LNCaP clone FGC (cell line): ENCODE data around the gene GRIK4.
"Not testable (repeated sequence)": the region's sequence is repeated elsewhere in the genome, so short reads cannot be mapped to it uniquely, and the experiment has no call there.

ENCODE experiments used
- DNase-seq: peaks from one replicate; pipeline ENCODE4 v3.0.0-alpha.2; 2011; ENCODE audit warnings: low read depth
- H3K4me3 ChIP-seq: 2 replicates; pipeline ENCODE4 v1.5.1; 2011; ENCODE audit warnings: mild to moderate bottlenecking, low read depth, low read length, control low read depth
- TF ChIP-seq, protein P1 (sequence below): IDR thresholded peaks from 2 replicates; pipeline ENCODE4 v1.5.1; 2012; ENCODE audit warnings: mild to moderate bottlenecking; ENCODE audit not compliant: control insufficient read depth, insufficient read depth; ENCODE audit errors: extremely low read depth

The GRIK4 gene

DNA sequence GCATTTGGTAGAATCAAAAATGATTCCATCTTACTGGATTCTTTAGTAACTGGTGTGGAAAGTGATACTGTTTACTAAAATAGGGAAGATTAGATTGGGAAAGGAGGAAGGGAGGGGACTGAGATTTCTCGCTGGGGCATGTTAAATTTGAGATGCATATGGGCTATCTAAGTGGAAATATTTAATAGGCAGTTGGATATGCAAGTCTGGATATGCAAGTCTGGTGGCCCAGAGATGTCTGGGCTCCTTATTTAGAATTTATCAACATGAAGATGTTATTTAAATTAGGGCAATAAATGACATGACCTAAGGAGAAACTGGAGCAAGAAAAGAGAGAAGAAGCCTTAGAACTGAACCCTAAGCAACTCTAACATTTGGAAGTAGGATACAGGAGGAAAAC is 495.4 kb downstream of the GRIK4 start:
- TF ChIP-seq, protein P1, sequence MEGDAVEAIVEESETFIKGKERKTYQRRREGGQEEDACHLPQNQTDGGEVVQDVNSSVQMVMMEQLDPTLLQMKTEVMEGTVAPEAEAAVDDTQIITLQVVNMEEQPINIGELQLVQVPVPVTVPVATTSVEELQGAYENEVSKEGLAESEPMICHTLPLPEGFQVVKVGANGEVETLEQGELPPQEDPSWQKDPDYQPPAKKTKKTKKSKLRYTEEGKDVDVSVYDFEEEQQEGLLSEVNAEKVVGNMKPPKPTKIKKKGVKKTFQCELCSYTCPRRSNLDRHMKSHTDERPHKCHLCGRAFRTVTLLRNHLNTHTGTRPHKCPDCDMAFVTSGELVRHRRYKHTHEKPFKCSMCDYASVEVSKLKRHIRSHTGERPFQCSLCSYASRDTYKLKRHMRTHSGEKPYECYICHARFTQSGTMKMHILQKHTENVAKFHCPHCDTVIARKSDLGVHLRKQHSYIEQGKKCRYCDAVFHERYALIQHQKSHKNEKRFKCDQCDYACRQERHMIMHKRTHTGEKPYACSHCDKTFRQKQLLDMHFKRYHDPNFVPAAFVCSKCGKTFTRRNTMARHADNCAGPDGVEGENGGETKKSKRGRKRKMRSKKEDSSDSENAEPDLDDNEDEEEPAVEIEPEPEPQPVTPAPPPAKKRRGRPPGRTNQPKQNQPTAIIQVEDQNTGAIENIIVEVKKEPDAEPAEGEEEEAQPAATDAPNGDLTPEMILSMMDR = no peak

DNA sequence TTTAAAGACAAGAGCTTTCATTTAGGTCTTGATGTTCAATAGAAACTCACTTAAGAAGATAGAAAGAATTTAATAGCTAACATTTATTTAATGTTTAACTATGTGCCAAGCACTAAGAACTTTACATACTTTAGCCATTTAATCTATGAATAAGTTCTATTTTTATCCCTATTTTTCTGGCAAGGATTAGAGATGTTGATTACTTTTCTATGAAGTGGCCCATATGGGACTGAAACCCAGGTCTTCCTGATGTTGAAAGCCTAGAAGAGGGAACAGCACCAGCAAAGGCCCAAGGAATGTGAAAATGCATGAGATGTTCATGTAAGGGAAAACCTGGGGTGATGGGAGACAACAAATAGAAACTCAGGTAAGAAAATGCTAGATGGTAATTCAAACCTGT is 497.0 kb downstream of the GRIK4 start:
- no peak for DNase-seq
- H3K4me3 ChIP-seq = no peak overlapping the region
- TF ChIP-seq, protein P1 = no peak

More for the DNA sequence above, 495.4 kb downstream of the GRIK4 start:
- DNase-seq = no peak
- no peak overlapping the region for H3K4me3 ChIP-seq

DNA sequence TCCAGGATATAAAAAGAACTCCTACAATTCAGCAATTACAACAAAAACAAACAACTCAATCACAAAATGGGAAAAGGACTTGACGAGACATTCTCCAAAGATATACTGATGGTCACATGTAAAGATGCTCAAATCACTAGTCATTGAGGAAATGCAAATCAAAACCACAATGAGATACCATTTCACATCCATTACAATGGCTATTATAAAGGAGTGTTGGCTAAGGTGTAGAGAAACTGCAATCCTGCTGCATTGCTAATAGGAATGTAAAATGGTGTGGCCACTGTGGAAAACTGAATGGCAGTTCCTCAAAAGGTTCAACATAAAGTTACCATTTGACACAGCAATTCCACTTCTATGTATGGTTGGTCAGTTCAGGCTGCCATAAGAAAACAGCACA is 500.5 kb downstream of the GRIK4 start:
- no peak overlapping the region for H3K4me3 ChIP-seq
- DNase-seq = no peak
- TF ChIP-seq, protein P1 = no peak

DNA sequence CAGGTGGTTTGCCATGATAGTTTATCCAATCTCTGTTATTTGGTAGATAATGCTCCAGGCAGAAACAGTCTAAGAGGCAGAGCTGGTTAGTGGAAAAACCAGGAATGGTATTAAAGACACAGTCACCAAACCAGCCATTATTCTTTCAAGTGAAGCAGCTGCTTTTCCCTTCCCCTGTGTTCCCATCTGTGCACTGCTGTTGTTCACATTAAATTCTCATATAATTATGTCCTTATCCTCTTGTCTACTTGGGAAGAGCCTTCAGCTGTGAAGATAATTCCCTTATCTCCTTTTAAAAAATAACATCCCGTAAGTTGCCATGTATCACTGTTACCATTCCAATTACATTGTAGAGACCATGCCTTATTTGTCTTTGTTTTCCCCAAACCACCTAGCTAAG is 507.2 kb downstream of the GRIK4 start:
- no peak overlapping the region for H3K4me3 ChIP-seq
- TF ChIP-seq, protein P1 = no peak
- DNase-seq = no peak

DNA sequence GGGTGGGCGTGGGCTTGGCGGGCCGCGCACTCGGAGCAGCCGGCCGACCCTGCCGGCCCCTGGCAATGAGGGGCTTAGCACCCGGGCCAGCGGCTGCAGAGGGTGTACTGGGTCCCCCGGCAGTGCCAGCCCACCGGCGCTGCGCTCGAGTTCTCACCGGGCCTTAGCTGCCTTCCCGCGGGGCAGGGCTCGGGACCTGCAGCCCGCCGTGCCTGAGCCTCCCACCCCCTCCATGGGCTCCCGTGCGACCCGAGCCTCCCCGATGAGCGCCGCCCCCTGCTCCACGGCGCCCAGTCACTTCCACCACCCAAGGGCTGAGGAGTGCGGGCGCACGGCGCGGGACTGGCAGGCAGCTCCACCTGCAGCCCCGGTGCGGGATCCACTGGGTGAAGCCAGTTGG is 510.2 kb downstream of the GRIK4 start:
- H3K4me3 ChIP-seq, DNase-seq: not testable (repeated sequence)

DNA sequence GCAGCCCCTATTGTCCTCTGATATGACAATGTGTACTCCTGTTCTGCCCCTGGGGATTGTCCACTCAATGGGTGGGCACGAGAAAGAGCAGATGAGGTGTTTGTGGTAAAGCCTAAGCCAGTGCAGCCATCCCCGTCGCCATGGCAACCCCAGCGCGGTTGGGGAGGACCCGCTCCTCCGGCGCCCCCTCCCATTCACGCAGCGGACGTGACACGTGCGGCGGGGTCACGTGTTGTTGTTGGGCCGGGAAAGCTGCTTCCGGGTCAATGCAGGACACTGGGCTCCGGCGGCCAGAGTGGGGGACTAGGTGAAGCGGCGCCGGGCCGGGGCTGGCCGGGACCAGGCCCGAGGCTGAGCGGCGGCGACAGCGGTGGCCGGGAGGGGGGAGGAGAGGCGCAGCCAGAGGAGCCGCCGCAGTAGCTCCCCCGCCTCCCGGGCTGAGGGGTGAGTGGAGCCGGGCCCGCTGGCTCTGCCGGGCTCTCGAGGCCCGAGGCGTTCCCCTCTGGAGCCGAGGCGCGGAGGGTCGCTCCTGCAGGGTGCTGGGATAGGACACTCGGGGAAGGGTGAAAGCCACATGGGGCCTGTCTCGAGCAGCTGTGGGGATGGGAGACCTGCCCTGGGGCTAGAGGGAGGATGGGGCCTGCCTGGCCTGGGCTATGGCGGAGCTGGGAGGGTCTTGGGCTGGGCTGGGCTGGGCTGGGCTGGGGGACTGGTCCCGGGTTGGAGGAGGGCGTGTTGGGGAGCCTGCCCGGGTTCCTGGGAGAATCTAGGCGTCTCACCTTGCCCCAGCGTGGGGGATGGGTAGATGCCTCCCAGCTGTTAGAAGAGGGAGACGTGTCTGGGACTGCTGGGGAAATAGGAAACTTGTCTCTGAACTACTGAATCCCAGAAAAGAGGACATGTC is 512.6 kb downstream of the GRIK4 start, which contains the start of gene TBCEL:
TBCEL (plus strand) TSS at position 255 of the 904 bp plus-strand sequence. CDS start 21,589 bp downstream, outside the sequence.
- peak; percentile 63 for DNase-seq
- TF ChIP-seq, protein P1 = no peak
- H3K4me3 ChIP-seq = peak within 1 kb of the TSS; percentile 86

DNA sequence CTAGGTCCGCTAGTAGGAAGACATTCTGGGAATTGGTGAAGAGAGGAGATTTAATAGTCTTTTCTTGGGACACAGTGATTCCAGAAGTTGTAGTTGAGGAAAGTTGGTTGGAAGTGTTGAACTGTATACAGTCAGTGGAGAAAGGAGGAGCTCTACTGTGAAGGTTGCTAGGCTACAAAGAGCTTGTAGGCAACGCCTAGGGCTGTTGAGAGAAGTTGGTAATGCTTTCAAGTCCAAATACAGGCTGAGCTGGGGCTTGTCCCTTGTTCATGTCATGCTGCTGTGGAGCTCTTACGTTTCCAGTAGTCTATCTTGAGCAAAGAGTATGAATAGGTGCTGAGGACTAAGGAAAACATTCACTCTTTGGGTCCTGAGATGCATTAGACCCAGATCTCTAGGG is 513.4 kb downstream of the GRIK4 start:
- H3K4me3 ChIP-seq = peak overlapping the region; percentile 86
- no peak for DNase-seq
- TF ChIP-seq, protein P1 = no peak
